HG03469 (cell line): ENCODE results near the gene SH3RF3.

Experiments
- ATAC-seq: cut with Tn5 transposase; IDR thresholded peaks from one replicate; pipeline ENCODE4 v1.9.1; 2021; ENCODE audit warnings: mild to moderate bottlenecking, moderate library complexity, moderate number of reproducible peaks; ENCODE audit not compliant: unreplicated experiment

Gene SH3RF3

DNA sequence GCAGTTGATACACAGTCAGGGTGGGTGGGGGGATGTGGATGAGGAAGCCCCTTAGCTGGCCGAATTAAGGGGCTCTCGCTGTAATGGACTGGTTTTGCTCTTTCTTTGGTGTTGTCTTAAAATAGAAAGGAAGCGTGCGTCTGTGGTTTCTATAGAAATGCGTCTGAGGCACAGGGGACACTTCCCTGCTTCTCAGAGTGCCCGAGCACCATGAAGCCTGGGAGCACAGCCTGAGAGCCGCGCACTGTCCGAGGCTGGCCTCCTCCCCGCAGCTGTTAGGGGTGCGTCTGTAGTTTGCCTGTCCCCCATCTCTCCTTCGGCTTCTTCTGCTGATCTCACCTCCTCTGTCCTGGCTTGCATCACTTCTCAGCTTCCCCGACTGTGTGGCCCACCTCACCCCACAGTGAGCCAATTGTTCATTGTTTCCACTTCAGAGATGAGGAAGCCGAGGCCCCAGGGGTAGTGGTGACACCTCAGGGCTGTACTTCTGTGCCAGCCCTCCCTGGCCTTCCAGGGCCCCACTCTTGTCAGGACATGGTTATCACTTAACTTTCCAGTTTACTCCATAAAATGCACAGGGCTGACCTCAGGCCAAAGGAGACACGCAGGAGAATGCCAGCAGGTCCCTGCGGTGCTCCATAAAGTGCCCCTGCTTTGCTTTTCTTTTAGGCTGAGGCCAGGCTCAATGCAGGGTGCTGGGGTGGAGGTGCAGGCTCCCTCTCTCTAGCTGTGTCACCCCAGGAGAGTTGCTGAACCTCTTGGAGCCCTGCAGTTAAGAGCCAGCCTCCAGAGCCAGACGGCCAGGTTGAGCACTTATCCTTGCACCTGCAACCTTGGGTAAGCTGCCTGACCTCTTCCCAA is 274.2 kb downstream of the SH3RF3 start:
- no peak for ATAC-seq

DNA sequence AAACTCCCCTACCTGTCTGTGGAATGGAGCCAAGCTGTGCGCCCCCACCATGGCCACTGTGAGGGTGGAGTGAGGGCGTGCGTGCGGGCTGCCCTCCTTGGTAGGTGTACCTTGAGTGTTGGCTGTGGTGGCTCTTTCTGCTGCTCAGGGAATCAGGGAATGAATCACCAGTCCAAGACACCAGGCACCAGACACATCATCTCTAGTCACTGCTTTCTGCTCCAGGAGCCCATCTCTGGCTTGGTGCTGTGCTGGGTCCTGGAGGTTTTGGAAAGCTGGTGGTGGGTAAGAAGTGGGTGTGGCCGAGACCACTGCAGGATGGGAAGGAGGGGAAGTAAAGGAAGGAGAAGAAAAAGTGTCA is 274.8 kb downstream of the SH3RF3 start:
- ATAC-seq: no peak

- no peak for ATAC-seq
Measured at GRCh38 chr2:109404681-109405080, 275.7 kb downstream of the SH3RF3 start.

DNA sequence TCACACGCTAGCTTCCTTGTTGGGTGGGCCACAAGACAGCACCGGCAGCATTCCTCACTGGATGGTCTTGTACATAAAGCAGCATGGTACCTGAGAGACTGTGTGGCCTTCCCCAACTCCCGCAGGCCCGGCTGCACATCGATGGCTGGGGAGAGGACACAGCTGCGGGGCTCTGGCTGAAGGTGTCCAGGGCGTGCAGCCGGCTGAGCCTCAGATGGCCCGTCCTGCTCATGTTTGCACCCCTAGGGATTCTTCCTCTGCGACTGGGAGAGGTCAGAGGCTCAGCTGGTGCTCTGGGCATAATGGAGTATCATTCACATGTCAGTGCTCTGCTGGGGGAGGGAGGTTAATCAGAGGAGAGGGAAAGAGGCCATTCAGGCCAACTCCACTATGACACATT is 276.9 kb downstream of the SH3RF3 start:
- ATAC-seq: no peak

- no peak for ATAC-seq
Measured at GRCh38 chr2:109406301-109406700, 277.3 kb downstream of the SH3RF3 start.

DNA sequence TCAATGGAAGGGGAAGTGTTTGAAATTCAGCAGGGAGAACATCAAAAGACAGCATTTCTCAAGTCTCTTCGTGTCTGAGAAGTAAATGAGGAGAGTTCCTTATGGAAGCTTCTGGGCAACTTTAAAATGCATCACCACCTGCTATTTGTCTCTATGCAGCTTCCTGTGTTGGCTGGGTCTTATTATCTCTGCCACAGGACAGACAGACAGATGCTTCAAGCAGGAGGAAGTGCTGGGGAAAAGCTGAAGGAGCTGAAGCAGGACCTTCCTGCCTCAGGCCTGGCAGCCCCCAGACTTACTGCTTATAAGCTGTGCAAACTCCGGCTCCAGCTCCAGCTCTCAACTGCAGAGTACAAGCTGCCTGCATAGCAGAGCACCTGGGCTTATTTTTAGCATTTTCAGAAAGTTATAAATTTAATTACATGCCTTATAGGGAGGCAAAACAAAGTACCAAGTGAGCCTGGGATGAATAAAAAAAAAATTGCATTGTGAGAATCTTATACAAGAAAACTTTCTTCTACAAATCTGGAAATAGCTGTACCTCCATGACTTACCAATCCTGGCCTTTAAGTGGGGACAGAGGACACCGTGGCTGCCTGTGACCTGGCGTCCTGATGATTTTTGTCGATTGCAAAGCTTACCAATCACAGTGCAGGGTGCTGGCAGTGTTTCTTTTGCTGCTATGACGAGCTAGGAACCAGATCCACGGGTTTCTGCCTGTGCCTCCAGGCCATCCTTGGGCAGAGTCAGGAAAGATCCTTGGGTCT is 278.5 kb downstream of the SH3RF3 start:
- ATAC-seq: no peak

GRCh38 chr2:109408043-109408335 is 279.0 kb downstream of the SH3RF3 start:
- ATAC-seq: no peak

DNA sequence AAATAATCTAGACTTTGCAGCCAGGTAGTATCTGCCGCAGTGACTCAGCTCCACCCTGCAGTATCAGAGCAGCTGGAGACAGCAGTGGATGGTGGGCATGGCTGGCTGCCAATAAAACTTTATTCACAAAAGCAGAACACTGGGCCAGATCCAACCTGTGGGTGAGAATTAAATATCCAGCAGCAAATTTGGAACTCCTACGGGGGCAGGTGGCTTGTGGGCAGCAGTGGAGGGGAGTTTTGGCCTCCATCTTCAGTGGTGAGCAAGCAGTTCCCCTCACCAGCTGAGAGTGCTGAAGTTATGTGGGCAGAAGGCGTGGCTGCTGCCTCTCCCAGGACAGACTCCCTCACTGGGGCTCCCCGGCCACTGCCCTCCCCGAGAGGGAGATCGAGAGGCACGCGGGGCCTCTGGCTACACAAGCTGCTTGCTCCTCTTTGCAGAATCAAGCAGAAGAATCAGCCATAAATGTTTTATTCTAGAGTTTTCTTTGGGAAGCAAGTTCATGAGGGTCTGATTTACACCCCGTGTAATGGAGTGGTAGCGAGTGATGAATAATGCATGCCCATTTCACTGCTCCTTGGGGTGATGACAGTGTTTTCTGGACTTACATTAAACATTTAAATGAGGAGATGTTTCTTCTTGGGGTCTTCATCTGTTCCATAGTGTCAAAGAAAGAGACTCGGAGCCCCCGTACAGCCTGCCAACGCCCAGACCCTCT is 280.5 kb downstream of the SH3RF3 start:
- no peak for ATAC-seq

- no peak for ATAC-seq
Measured at GRCh38 chr2:109410039-109410815, 281.2 kb downstream of the SH3RF3 start.

DNA sequence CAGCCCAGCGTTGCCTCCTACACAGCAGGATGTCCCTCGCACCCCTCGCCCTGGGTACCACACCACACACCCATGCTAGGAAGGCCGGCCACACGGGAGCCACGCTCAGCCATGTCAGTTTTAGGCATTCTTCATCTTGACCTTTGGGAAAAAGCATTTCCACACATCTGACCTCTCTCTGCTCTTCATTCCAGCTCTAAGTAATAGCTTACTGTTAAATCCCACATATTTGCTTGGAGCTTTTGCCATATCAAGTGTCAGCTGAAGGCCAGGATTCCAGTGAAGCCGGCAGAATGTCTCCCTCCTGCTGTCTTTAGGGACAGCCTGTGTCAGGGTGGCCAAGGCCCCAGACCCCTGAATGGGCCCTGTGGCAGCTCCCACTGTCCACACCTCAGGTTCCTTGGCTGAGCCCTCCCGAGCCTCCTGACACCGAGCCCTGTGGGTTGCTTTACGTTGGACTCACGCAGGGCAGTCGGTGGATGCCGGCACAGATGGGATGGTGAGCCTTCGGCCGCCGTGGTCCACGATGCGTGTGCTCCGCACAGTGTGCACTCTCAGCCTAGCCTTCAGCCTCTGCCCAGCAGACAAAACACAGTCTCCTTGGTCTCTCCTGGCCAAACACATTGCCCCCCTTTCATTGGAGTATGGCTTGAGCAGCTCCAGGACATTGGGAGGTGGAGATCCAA is 282.8 kb downstream of the SH3RF3 start:
- ATAC-seq: no peak

GRCh38 chr2:109415581-109416013 is 286.6 kb downstream of the SH3RF3 start:
- ATAC-seq: no peak

- no peak for ATAC-seq
Measured at GRCh38 chr2:109417701-109418335, 288.8 kb downstream of the SH3RF3 start.

- no peak for ATAC-seq
Measured at GRCh38 chr2:109418716-109419115, 289.7 kb downstream of the SH3RF3 start.

GRCh38 chr2:109419171-109419756 is 290.3 kb downstream of the SH3RF3 start:
- no peak for ATAC-seq

GRCh38 chr2:109419960-109420370 is 291.0 kb downstream of the SH3RF3 start:
- ATAC-seq: no peak

DNA sequence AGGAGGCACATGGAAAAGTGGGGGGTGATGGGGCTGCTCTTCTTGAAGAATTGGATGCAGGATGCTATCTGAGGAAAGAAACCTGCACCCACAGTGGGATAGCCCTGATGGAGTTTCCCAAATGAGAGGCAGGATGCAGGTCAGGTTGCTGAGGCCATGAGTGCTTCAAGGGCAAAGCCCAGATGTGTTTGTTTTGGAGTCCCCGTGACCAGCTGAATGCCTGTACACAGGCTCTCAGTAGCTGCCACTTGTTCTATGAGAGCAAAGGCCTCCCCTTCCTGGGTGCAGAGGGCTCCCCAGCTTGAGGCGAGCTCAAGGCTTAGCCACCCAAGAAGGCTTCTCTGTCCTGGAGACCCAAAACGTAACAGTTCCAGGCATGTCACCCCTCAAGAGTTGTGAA is 292.1 kb downstream of the SH3RF3 start:
- ATAC-seq: no peak

- ATAC-seq: no peak
Measured at GRCh38 chr2:109421642-109422041, 292.6 kb downstream of the SH3RF3 start.

GRCh38 chr2:109422071-109422757 is 293.2 kb downstream of the SH3RF3 start:
- ATAC-seq: no peak
